Purkinje cell (primary cell): ENCODE data around the gene ZNF799. TPM values are rescaled to one million over a fixed set of nuclear protein-coding genes. Genes with fewer than 3 reads are reported as not detected.

ENCODE experiments used
- polyA plus RNA-seq: library from polyadenylated mRNA; unstranded; fragments of >200 nt; fragmentation: Nextera tagmentation; gene quantifications from 2 replicates; pipeline ENCODE4 v1.2.1, GENCODE V29; 2014

The ZNF799 gene
- polyA plus RNA-seq: 1.3 and 3.7 TPM in 2 replicates

GRCh38 chr19:12400633-12401502, at the start of gene ZNF799:
ZNF799 (minus strand) TSS chr19:12401271; CDS start chr19:12401070, 201 bp downstream.

DNA sequence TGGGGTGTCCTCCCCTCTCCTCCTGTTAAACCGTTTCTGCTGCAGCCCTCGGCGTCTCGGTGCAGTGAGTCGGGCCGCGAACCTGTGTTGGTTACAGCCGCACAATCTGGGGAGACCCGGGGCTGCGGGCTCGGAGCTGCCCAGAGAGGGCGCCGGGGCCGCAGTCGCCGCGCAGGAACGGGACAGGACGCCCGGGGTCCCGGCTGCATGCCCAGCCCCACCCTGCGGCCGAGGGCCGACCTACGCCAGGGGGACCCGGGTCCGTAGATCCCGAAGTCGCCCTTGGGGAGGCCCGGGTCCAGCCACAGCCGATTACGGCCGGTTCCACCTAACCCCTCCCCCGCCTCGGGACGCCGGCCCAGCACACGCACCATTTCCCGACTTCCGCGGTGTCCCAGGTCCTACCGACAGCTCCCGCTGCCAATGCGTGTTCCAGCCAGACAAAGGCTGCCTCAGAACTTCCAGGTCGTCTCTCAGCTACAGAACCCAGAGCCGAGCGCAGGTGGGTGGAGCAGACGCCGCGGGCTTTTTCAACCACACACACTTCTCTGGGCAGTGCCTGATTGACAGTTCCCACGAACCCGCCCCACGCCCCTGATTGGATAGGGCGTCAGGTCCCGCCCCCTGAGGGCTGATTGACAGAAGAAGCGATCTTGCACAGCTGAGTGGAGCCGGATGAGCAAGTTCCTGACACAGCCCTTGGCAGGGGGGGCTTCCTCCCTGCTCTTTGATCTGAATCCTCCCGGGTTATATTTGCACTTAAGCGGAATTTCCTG, 39.7 kb upstream of the ZNF799 start, which contains the start of gene ZNF443:
Gene ZNF443, minus strand, starts transcription at position 481 of the 776 bp plus-strand sequence. Its CDS starts 107 bp downstream, at position 374.

GRCh38 chr19:12365236-12366162, 35.6 kb downstream of the ZNF799 start, which contains the start of gene ZNF442:
ZNF442 (minus strand) TSS chr19:12365683; CDS start chr19:12363631, 2,052 bp downstream.

Other genes with a start within 250 kb of the ZNF799 start
- 4.5 and 9.4 TPM in 2 replicates for gene ZNF625, start 244.5 kb downstream of the ZNF799 start, polyA plus RNA-seq
- gene ZNF136, start 238.2 kb downstream of the ZNF799 start, polyA plus RNA-seq: 4.0 and 7.6 TPM in 2 replicates
- gene ZNF44, start 106.4 kb downstream of the ZNF799 start, polyA plus RNA-seq: 7.7 and 9.4 TPM in 2 replicates
- 5.9 and 7.5 TPM in 2 replicates for gene ZNF563, start 67.6 kb downstream of the ZNF799 start, polyA plus RNA-seq
- 0.27 and 1.5 TPM in 2 replicates for gene ZNF442, start 35.6 kb downstream of the ZNF799 start, polyA plus RNA-seq
- 3.9 and 5.5 TPM in 2 replicates for gene ZNF443, start 39.8 kb upstream of the ZNF799 start, polyA plus RNA-seq
- gene ZNF709, start 83.5 kb upstream of the ZNF799 start, polyA plus RNA-seq: 2.4 and 4.3 TPM in 2 replicates
- 1.0 and 4.2 TPM in 2 replicates for gene ZNF564, start 150.2 kb upstream of the ZNF799 start, polyA plus RNA-seq
- 2.1 and 3.1 TPM in 2 replicates for gene ZNF490, start 209.5 kb upstream of the ZNF799 start, polyA plus RNA-seq
- 11.3 and 13.7 TPM in 2 replicates for gene ZNF791, start 209.6 kb upstream of the ZNF799 start, polyA plus RNA-seq